Measurements from ENCODE around the gene BNIPL.

The BNIPL gene

GRCh38 chr1:151060007-151060656 lies 23.7 kb downstream of the BNIPL start, which contains the start of gene MLLT11:
MLLT11 (plus strand) TSS chr1:151060397; CDS start chr1:151067225, 6,828 bp downstream.
- DNase-seq = peak; percentile 92

GRCh38 chr1:151060657-151061421 lies 24.5 kb downstream of the BNIPL start:
- peak; percentile 45 for DNase-seq

- DNase-seq = no peak
These were observed 25.3 kb downstream of the BNIPL start for GRCh38 chr1:151061704-151062103.

GRCh38 chr1:151062741-151063371 lies 26.5 kb downstream of the BNIPL start:
- DNase-seq = no peak

GRCh38 chr1:151065089-151065645 lies 28.8 kb downstream of the BNIPL start:
- no peak for DNase-seq

GRCh38 chr1:151067185-151067584 lies 30.8 kb downstream of the BNIPL start:
- no peak for DNase-seq

- peak; percentile 84 for DNase-seq
These were observed 32.7 kb downstream of the BNIPL start for GRCh38 chr1:151069103-151069486.

GRCh38 chr1:151070474-151071276 lies 34.3 kb downstream of the BNIPL start, which contains the start of gene GABPB2:
GABPB2 (plus strand) TSS chr1:151070761; CDS start chr1:151088190, 17,429 bp downstream.
- peak; percentile 65 for DNase-seq

- DNase-seq = no peak
These were observed 35.8 kb downstream of the BNIPL start for GRCh38 chr1:151072224-151072623.

GRCh38 chr1:151085953-151086559 lies 49.7 kb downstream of the BNIPL start:
- no peak for DNase-seq
